ENCODE results near the gene ACVR1C.

ACVR1C gene

DNA sequence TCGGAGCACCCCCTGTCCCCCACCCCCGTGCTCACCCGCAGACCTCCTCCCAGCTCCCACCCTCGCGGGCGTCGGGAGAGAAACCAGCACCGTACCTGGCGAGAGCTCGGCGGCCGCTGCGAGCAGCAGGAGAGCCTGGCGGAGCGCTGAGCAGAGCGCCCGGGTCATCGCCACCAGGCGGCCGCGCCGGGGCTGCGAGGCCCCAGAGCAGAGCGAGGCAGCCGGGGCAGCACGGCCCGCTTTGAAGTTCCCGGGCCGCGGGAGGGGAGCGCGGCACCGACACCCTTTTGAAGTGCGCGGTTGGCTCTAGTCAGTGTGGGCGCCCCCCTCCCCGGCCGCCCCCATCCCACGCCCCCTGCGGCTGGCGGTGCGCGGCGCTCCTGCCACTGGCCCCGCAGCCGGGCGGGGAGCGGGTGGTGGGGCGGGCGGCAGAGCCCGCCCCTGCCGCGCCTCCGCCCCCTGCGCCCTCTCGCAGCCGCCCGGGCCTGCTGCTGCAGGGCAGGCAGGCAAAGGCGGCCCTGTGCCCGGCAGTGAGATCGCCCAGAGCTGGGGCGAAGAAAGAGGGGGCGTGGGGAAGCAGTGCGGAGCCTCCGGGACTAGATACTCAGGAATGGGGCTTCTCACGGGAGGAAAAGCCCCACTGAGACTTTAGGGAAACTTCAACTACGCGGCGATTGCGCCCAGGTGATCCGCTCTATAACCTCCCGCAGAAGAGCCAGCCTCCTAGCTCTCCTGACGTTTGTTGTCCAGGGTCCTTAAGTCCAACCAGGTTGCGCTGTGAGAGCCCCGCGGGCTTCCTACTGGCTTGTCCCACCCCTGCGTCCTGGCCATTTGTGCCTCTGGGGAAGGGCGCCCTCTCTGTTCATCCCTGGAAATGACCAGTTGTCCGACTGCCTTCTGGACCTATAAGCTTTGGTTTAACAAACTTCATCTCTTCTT is at the start of gene ACVR1C:
Gene ACVR1C (minus strand): TSS at position 388 of the 939 bp plus-strand sequence. CDS start 220 bp downstream, at position 168.
- peak; percentile 77 to 80 for DNase-seq

DNA sequence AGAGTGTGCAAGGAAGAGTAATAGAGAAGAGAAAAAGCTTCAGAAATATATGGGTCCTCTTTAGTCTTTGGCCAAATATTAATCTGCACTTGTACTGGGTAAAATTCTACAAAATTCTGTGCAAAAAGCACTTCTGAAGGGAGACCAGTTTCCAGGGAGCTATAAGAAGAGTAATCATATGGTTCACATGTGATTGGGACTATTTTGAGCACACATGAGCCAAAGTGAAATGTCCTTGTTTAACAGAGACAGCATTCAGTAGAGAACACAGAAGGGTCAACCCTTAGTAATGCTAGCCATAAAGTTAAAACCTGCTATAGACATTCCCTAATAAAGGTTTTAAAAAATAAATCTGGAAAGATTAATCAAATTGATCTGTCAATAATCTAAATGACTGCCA is 49.3 kb upstream of the ACVR1C start:
- no peak for DNase-seq

DNA sequence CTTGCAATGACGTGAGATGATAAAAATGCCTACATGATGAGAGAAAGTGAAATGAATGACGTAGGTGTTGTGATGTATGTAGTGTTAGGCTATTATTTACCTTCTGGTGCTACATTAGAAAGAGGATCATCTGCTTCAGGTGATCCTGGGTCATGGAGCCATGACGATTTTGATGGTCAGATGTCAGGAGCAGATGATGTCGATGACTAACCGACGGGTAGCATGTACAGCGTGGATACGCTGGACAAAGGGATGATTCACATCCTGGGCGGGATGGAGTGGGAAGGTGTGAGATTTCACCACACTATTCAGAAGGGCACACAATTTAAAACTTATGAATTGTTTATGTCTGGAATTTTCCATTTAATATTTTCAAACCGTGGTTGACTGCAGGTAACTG is 43.5 kb upstream of the ACVR1C start:
- DNase-seq = no peak

DNA sequence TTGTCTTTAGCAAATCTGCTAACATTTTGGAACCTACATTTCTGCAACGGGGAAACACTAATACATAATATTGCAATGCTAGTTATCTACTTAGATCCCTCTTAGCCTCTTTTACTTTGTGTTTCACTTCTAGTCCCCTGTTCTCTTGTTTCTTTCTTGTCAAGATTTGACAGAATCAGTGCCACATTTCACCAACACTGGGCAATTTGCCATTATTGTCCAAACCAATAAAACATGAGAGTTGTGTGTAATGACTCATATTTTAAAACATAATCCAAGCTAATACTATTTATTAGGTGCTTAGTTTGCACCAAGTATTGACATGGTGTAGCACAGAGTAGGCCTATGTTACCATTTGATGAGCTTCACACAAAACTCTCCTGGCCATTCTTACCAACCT is 33.7 kb upstream of the ACVR1C start:
- no peak for DNase-seq

DNA sequence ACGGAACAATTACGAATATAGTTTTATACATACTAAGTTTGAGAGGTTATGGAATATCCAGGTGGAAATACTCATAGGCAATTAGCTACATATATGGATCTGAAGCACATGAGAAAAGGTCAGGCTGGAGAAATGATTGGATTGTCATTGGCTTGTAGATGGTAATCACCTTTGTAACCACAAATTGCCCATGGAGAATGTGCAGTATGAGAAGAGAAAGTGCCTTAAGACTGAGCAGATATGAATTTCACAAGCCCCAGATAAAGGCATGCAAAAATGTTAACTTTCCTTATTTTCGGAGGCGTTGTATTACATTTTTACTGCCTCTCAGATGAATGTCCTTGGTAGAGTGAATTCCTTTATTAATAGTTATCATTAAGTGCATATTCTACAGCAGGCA is 33.1 kb upstream of the ACVR1C start:
- no peak for DNase-seq

DNA sequence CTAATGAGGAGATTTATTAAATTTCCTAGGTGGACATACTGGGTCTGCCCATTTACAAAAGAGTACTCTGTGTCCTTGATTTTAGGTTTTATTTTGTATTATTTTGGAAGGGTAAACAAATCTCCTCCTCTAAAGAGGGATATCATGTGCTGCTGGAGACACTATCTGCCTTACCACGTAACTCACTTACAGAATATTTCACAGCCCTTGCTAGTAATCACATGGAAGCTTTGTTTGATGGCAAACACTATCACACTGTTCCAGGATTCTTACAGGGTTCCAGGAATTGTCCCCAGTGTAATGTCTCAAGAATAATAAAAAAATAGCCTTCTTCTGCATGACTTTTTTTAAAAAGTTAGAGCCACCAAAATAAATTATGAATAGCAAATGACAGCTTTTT is 29.2 kb upstream of the ACVR1C start:
- no peak for DNase-seq

DNA sequence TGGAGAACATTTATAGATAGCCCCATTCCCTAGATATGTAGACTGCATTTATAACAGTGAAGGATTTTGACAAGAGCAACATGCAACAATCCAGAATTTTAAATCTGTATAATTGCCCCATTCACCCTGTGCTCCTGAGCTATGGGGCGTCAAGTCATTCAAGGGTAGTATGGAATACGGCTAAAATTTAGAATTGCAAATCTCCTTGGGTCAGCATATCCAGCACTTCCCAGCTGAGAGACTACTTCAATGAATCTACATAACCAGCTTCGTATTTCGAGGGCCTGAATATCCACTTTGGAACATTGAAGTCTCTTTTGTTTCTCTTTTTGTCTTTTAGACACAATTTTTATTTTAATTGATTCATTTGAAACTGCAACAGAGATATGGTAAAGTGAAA is 28.4 kb upstream of the ACVR1C start:
- DNase-seq = no peak

DNA sequence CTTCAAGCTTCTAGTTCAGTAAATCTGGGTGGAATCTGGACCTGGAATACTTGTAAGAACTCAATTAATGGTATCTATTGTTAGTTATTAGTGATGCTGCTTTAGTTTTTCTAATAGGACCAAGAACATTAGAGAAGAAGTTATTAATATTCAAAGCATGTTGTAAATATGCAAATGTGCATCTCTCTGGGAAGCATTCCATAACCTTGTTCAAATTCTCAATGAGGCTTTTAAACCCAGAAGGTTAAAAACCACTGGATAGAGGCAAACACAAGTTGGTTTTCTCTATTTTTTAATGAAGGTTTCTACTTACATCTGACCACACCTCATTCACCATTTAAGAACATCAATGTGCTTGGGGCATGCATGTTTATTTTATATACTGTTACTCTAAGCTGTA is 16.1 kb upstream of the ACVR1C start:
- no peak for DNase-seq

DNA sequence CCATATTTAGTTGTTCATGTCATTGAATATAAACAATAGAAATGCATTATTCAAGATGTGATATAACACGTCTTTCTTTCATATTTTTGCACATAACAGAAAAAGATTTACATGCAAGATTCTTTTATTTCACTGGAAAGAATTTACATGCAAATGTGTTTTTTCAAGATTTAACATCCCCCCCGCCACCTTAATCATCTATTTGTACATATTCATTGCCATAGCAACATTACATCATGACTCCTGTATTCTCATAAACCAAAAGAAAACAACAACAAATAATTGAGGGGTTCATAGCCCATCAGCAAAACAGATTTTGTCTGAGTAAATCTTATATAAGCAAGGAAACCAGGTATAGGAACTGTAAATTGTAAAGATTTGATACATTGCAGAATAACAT is 3.2 kb upstream of the ACVR1C start:
- no peak for DNase-seq

DNA sequence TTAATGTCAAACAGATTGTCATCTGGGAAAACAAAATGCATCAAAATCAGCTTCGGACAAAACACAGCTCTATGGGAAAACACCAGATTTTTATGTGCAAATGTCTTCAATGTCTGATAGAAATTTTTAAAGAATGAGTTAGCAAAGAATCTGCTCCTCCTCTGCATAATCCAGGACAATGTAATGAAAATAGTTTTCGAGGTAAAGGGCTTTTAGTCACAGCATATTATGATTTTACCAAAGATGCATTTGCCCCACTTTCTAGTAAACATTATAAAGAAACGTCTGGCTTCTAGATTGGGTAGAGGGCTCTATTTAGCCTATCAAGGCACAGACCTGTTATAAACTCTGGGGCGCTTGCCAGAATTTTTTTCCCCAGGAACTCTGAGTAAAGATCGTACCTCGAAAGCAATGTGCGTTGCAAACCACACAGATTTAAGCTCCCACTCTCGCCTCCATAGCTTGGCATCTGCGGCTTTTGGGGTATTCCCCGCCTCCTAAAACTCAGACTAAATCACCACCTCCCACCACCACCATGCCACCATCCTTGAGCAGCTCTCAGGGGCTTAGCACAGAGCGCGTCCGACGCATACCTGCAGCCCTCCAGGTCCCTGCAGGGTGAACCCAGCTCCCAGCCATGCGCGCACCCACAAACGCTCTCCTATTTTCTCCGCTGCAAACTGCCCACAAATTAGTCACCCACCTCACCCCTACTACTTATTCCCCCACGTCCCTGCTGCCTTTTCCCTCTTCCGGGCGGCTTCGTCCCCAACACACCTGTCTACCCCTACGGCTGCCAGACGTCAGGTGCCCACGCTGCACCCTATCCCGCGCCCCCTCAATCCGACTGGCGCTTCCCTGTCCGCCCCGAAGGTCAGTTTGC is 829 bp downstream of the ACVR1C start:
- no peak for DNase-seq

DNA sequence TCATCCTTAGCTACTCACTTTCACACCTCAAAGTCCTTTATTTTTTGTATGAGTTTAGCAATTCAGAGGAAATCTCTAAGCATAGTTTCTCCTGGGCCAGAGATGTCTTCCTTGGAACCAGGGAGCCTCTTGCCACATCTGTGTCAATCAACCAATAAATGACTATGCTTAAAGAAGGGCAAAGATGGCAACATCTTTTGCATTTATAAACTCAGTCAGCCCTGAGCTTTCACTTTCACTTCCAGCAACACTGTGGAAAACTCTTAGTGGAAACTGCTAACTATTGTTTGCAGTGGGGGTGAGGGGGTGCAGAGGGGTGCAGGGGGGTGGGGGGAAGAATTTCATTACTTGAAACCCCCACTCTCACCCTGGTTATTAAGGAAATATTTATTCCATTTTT is 3.4 kb downstream of the ACVR1C start:
- no peak for DNase-seq

DNA sequence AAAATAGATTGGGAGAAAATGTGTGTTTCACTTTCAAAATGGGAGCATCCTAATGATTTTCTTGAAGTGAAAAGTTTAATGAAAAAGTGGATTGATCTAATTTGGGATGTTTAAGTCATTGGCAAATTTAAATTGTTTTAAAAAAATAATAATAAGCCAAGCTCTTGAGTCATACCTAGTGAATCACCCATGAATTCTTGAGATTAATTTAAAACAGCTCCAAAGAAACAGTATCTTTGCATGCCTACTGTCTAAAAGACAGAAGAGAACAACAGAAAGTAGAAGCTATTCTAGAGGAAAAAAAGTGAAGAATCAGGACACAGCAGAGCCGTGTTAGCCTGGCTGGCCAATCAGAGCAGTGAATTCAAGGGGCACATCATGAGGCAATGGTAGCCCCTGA is 7.7 kb downstream of the ACVR1C start:
- DNase-seq = no peak

DNA sequence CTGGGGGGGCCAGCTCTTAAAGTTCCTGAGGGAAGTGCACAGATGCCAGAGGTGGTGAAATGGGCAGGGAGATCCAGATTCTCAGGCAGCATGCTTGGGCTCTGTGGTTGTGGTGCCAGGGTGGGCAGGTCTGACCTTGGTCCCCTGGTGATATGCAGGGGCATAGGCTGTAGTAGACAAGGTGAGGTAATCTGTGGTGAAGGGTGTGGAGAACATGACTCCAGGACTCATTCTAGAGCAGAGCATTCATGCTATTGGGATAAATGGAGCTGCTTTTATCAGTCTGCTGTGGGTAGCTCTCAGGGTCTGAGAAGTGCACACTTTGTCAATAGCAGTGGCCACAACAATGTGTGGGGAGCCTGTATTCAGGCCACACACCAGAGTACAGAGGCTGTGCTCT is 16.9 kb downstream of the ACVR1C start:
- no peak for DNase-seq

DNA sequence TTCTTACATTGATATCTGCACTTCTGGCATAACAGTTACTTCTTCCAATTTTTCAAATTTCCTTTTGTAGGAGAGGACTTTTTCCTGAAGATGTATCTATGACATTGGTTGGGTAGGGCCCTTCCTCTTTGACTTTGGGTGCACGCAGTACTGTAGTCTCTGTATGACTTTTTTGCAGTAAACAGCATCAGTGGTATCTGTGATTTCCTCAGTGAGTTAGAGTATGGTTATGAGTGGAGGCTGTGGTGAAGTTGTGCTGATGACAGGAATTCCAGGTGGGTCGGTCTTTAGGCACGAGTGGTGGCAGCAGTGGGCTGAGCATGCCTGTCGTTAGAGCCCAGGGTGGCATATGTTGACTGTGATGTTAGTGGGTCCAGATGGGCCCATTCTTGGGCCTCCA is 17.6 kb downstream of the ACVR1C start:
- no peak for DNase-seq

DNA sequence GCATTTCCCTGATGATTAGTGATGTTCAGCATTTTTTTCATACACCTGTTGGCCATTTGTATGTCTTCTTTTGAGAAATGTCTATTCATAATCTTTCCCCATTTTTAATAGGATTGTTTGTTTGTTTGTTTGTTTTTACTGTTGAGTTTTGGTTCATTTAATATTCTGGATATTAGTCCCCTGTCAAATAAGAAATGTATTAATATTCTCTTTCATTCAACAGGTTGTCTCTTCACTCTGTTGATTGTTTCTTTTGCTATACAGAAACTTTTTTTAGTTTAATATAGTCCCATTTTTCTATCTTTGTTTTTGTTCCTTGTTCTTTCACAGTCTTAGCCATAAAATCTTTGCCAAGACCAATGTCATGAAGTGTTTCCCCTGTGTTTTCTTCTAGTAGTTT is 22.1 kb downstream of the ACVR1C start:
- DNase-seq = no peak

DNA sequence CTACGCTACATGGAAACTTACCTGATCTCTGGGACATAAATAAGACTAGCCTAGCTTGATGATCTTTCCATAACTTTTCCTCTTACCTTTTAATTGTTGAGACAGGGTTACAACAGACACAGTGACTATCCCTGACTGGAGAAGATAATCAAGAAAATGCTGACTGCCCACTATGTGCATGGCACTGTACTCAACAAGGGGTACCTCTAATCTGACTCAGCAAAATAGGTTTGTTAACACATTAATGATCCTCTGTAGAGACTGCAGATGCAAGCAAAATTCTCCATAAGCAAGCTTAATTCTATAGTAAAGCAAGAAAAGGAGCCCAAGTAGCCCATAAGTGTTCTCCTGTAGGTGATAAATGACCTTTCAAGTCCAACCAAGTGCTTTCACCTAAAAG is 25.5 kb downstream of the ACVR1C start:
- DNase-seq = no peak

DNA sequence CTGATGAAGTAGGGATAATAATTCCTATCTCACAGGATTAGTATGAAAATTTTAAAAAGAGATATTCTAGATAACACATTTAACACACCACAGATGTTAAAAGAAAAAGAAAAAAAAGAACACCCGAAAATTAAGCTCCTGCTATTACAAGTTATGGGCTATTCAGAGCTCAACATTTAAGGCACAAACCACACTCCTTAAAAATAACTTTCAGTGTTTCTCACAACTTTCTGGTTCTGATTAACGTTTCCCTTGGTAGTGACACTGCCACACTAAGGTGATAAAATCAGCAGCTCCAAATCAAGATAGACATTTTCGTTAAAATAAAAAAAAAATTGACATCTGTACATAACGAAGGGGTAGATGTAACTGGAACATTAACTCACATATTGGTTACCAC is 26.9 kb downstream of the ACVR1C start:
- DNase-seq = no peak

DNA sequence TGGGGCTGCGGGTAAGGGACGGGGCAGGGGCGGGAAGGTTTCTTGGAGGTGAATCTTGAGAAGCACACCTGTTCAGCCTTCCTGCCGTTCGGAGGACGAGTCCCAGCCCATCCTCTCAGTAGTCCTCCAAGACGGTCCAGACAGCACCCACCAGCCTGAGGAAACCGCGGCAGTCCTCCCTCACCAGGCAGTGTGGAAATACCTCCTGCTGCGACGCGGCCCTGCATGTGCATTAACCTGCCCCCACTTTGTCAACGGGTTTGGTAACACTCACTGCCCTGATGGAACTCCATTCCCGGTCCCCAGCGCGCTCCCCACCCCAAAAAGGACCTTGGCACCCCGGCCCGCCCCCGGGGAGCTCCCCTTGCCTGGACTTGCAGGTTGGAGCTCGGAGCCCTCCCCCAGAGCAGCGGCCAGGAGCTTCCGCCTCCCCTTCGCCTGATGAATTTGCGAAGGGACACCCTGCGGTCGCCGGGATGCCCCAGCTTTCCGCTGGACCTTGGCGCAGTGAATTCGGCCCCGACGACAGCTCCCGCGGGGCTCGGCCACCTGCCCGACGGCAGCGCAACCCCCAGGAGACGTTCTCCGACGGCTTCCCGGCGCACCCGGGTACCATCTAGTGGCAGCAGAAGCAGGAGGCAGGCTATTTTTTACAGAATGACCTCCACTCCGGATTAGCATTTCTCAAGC is 31.5 kb downstream of the ACVR1C start:
- DNase-seq = peak; percentile 68 to 83

DNA sequence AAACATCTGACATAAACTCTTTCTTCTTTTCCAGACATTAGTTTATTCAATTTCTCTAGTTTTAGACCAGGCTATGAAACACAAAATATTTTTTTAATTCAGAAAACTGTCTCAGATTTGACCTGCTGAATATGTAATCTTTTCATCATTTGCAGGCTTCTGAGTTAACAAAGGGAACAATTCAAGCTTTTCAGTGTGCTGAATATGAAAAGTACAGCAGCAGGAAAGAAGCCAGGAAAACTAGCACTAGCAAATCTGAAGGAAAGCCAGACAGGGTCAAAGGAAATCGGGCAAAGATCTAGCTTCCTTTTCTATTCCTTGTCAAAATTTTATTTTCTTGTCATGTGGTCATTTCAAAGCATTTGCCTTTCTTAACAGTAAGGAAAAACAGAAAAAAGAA is 35.3 kb downstream of the ACVR1C start:
- no peak for DNase-seq

DNA sequence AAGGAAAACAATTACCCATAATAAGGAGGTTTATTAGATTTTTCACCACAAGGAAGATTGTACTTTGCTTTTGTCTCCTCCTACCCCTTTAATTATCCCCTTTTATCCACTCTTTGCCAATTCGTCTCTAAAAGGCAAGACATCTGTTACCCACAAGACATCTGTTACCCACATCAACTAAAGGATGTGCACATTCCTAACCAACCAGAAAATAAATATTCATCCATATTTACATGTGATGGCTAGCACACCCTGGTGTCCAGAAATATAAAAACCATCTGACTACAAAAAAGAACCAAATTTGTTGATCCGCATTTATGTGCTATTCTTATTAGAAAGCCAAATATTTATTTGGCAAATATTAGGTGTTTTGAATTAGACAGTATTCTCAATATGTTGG is 35.7 kb downstream of the ACVR1C start:
- peak; percentile 25 to 48 for DNase-seq

DNA sequence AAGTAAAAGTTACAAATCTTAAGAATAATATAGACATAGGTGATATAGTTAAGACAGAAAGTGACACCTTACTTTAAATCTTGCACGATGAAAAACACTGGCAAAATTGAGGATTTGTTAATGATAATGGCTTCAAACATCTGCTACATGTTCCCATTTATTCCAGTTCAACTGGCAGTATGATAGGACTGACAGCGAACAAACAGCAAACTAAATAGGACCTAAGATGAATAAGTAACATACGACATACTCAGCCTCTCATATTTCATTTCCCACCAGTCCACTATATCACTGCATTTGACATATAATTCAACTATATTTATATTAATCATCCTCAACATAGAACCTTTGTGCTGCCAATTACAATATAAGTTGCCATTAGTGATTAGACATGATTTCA is 36.3 kb downstream of the ACVR1C start:
- no peak for DNase-seq

DNA sequence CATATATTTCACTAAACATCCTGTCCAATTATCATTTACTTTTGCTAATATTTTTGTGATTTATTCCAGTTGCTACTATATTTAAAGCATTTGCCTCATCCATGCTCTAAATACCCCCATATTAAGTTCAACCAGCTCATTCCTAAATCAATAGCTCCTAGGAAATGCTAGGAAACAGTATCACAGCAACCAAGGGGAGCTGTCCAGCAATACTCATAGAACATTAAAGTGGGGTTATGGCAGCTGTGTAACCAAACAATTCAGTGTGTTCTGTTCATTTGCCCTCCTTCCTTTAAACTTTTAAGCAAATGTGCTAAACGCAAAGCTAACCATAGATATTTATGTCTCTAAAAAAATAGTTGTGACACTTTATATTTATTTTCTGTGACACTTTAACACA is 41.1 kb downstream of the ACVR1C start:
- peak; percentile 10 to 19 for DNase-seq

DNA sequence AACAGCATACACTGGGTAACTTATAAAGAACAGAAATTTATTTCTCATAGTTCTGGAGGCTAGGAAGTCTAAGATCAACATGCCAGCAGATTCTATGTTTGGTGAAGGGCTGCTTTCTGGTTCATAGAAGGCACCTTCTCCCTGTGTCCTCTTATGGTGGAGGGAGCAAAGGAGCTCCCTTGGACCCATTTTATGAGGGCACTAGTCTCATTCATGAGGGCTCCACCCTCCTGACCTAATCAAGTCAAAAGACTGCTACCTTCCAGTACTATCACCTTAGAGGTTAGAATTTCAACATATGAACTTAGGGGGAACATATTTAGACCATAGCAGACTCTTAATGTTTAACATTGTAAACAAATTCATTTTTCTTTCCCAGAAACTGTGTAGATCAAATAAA is 54.5 kb downstream of the ACVR1C start:
- no peak for DNase-seq

Measured in Kasumi-1 (cell line).